ENCODE data around the gene WASHC2A.
"Not testable (repeated sequence)": the region's sequence is repeated elsewhere in the genome, so short reads cannot be mapped to it uniquely, and the experiment has no call there.

DNA sequence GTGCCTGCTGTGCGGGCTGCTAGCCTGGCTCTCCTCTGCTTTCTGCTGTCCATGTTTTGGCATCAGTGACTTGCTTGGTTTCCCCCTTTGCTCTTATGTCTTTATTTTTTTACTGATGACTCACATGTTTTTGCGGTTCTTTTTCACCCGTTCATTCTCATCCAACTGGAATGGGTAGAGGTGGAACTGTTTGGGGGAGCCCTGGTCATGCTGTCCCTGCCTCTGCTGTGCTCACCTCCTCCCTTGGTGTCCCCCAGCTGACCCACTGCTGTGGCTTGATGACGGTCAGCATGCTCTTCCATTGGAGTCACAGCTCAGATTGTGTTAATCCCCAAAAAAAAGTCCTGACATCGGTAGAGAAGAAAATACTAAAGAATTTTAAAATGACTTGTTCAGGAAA lies 26.9 kb downstream of the WASHC2A start:
- TF ChIP-seq, protein P1, sequence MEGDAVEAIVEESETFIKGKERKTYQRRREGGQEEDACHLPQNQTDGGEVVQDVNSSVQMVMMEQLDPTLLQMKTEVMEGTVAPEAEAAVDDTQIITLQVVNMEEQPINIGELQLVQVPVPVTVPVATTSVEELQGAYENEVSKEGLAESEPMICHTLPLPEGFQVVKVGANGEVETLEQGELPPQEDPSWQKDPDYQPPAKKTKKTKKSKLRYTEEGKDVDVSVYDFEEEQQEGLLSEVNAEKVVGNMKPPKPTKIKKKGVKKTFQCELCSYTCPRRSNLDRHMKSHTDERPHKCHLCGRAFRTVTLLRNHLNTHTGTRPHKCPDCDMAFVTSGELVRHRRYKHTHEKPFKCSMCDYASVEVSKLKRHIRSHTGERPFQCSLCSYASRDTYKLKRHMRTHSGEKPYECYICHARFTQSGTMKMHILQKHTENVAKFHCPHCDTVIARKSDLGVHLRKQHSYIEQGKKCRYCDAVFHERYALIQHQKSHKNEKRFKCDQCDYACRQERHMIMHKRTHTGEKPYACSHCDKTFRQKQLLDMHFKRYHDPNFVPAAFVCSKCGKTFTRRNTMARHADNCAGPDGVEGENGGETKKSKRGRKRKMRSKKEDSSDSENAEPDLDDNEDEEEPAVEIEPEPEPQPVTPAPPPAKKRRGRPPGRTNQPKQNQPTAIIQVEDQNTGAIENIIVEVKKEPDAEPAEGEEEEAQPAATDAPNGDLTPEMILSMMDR (IDR thresholded peaks at IDR 0.05; ENCODE audit: insufficient read depth, low read length, poor library complexity, severe bottlenecking) = not testable (repeated sequence)
- TF ChIP-seq EZH2phosphoT487 (conservative IDR thresholded peaks at IDR 0.05; ENCODE audit: low read length) = not testable (repeated sequence)
